MG63 (cell line): ENCODE data around the gene PRDM12. TPM values are rescaled to one million over a fixed set of nuclear protein-coding genes. Genes with fewer than 3 reads are reported as not detected.

Experiments
- DNase-seq: peaks from one replicate; pipeline ENCODE4 v3.0.0-alpha.2; 2020
- H3K27me3 ChIP-seq: fragments of 250-450 bp; sonication (Bioruptor Pico); 2 replicates; pipeline ENCODE4 v1.5.1; 2020; ENCODE audit warnings: mild to moderate bottlenecking, moderate library complexity
- H3K36me3 ChIP-seq: fragments of 250-450 bp; sonication (Bioruptor Pico); 2 replicates; pipeline ENCODE4 v1.5.1; 2020; ENCODE audit warnings: mild to moderate bottlenecking, moderate library complexity
- H3K4me3 ChIP-seq: fragments of 250-450 bp; sonication (Bioruptor Pico); 2 replicates; pipeline ENCODE4 v1.5.1; 2020; ENCODE audit warnings: mild to moderate bottlenecking, moderate library complexity
- H3K9me3 ChIP-seq: fragments of 250-450 bp; sonication (Bioruptor Pico); 2 replicates; pipeline ENCODE4 v1.5.1; 2020; ENCODE audit warnings: mild to moderate bottlenecking, moderate library complexity
- total RNA-seq: library from RNA; depleted of rRNA; stranded (reverse); fragments of >200 nt; shearing (Covaris generic); gene quantifications from 2 replicates; pipeline ENCODE4 v1.2.3, GENCODE V29; 2014; ENCODE audit warnings: low replicate concordance; rRNA removed

The PRDM12 gene
- total RNA-seq = not detected in 2 replicates

DNA sequence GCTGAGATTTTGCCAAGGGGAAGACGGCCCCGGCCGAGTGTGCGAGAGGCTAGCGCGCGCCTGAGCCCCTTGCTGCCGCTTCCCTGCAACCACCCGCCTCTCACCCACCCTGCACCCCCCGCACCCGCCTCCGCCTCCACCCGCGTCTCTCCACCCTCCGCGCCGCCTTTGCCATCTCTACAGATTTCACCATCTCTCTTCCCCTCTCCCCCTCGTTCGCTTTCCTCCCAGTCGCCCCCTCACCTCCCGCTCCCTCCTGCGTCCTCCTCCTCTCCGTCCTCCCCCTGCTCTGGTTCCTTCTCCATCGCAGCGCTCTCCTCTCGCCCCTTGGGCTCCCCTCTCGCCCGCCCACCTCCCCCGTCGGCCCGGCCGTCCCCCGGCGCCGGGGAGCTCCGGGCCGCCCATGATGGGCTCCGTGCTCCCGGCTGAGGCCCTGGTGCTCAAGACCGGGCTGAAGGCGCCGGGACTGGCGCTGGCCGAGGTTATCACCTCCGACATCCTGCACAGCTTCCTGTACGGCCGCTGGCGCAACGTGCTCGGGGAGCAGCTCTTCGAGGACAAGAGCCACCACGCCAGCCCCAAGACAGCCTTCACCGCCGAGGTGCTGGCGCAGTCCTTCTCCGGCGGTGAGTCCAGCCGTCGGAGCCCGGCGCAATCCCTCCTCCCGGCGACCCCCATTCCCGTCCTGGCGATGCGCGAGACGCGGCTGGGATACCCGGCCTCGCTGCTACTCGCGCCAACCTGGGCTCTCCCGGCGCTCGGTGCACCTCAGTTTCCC is at the start of gene PRDM12:
Gene PRDM12 (plus strand): TSS at position 344 of the 778 bp plus-strand sequence. CDS start 60 bp downstream, at position 404.
- Histone ChIP-seq H3K27me3 (peaks cover 68% of the 10 kb centered on the region), H3K4me3 (no peak within 1 kb of the TSS), H3K36me3 (no peaks in the 10 kb centered on the region), H3K9me3 (no peaks in the 10 kb centered on the region)
- DNase-seq = no peak

DNA sequence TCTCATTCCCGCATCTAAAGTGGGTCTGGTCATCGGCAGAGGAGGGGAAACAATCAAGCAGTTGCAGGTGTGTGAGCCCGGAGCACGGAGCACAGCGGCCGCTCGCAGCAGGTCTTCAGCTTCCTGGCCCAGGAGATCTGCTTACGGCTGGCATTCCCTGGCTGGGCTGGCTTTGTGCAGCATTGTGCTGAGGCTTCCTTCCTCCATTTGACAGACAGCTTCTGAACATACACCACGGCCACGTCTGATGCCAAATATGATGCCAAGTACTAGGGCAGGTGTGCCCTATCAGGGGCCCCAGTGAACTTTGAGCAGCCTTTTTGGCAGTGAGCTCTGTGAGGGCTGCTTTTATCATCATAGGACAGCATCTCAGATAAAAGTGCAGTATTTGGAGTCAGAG is 47.9 kb upstream of the PRDM12 start:
- Histone ChIP-seq H3K36me3 (peaks cover 75% of the 10 kb centered on the region), H3K4me3 (no peak overlapping the region), H3K9me3 (no peaks in the 10 kb centered on the region), H3K27me3 (no peaks in the 10 kb centered on the region)
- DNase-seq = no peak

DNA sequence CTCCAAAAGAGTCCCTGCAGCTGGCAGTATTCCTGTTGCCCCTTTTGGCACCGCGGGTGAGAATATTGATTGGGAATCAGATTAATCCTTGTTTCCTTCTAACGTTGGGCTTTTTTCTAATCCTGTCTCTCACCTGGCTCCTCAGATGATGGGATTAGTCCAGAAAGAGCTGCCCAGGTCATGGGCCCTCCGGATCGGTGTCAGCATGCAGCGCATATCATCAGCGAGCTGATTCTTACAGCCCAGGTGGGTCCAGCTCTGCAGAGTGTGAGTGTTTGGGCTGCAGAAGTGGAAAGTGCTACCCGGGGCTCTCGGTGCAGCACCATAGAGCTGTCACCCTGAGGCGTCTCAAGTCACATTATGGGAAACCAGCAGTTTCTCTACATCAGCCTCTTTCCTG is 40.9 kb upstream of the PRDM12 start:
- peaks cover 73% of the 10 kb centered on the region for H3K36me3 ChIP-seq

DNA sequence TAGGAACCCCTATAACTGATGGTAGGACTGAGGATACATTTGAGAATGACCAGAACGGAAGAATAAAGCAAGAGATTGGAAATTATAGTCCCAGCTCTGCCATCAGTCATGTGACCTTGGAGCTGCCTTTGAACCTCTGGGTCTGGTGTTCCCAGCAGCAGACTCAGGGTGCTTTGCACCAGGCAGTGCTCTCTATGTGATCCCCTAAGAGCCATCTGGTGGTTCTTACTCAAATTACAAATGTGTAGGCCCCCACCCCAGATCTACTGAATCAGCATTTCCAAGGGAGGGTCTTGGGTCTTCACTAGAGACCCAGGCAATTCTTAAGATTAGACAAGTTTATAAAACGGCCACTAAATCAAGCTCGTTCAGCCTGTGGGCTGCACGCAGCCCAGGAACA is 40.2 kb upstream of the PRDM12 start:
- peaks cover 68% of the 10 kb centered on the region for H3K36me3 ChIP-seq
- H3K27me3 ChIP-seq = no peaks in the 10 kb centered on the region
- DNase-seq = no peak
- H3K4me3 ChIP-seq = no peak overlapping the region
- H3K9me3 ChIP-seq = no peaks in the 10 kb centered on the region

More for the DNA sequence above, 40.9 kb upstream of the PRDM12 start:
- no peak for DNase-seq
- Histone ChIP-seq H3K4me3 (no peak overlapping the region), H3K27me3 (no peaks in the 10 kb centered on the region), H3K9me3 (no peaks in the 10 kb centered on the region)

DNA sequence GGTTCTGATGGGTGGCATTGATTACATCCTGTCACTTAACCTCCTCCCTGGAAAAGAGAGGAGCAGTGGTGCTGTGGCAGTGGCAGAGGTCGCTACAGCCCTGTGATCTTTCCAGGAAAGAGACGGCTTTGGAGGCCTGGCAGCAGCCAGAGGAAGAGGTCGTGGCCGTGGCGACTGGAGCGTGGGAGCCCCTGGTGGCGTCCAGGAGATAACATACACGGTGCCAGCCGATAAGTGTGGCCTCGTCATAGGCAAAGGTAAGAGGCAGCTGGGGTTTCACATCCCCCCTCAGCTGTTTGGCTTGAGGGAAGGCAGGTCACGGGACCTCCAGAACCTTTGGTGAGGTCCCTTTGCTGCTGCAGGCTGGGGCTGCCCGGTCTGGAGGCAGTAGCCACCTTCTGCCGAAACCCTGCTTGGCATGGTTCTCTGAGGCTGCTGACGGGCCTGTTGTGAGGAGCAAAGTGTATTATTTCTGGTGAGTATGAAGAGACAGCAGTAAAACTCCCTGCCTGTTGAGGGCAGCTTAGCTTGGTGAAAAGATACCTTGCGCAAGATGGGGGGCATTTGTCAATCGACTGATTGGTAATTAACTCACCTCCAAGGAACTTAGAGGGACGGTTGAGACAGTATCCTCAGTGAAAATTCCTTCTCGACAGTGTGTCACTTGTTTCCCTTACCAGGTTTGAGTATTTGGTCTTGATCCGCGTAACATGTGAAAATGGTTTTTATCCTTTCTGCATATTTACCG is 38.0 kb upstream of the PRDM12 start:
- Histone ChIP-seq H3K27me3 (no peaks in the 10 kb centered on the region), H3K9me3 (no peaks in the 10 kb centered on the region), H3K4me3 (no peak overlapping the region), H3K36me3 (peaks cover 61% of the 10 kb centered on the region)
- DNase-seq = no peak

DNA sequence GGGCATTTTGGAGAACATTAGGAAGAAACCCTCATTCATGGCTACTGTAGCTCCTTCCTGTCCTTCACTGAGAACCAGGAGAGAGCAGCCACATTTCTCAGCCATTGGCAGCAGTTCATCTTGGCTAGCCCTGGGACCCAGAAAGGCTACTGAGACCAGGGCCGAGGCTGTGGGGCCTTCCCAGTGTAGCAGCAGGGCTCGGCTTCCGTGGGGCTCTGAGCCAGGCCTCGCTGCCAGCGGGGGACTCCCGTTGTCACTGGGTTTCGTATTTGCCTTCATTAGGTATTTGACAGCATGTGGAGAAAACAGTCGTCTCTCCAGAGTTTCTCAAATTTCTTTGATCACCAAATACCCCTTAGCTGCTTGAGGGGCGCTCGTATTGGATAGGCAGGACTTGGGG is 37.3 kb upstream of the PRDM12 start:
- no peaks in the 10 kb centered on the region for H3K27me3 ChIP-seq
- no peaks in the 10 kb centered on the region for H3K9me3 ChIP-seq
- no peak overlapping the region for H3K4me3 ChIP-seq
- H3K36me3 ChIP-seq = peaks cover 62% of the 10 kb centered on the region
- no peak for DNase-seq

DNA sequence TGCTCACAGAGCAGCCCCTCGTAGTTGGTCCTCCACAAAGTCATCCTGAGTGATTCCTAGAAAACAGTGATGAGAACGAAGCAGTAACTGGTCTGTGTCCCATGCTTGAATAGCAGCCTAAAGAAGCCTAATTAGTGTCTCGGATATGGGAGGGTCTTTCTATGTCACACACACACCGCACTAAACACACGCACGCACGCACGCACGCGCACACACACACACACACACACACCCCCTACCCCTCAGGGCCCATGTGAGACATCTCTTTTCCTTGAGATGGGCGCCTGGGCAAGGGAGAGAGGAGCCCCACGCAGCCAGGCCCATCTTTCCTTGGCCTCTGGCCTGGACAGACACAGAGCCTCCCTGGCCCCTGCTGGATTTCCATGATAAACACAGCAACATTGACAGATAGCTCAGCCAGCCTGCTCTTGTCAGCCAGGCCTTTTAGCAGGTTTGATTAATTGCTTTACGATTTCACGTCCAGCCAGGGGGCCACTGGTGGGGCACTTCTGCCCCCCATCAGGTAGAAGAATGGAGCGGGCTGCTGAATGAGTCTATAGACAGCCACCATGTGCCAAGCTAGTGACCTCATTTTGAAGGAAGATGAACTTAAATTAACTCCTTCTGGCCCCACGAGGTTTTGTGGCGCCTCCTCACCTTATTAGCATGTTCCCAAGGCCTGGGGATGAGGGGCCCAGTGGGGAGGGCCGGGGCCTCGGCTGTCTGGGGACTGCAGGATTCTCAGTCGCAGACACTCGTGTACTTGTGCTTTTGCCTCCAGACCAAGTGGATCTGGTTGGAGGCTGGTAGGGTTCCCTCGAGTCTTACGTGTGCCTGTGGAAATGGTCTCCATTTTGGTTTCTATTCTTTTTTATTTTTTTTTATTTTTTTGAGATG is 36.2 kb upstream of the PRDM12 start:
- Histone ChIP-seq H3K9me3 (no peaks in the 10 kb centered on the region), H3K4me3 (no peak overlapping the region), H3K27me3 (no peaks in the 10 kb centered on the region), H3K36me3 (peaks cover 60% of the 10 kb centered on the region)
- DNase-seq = no peak

DNA sequence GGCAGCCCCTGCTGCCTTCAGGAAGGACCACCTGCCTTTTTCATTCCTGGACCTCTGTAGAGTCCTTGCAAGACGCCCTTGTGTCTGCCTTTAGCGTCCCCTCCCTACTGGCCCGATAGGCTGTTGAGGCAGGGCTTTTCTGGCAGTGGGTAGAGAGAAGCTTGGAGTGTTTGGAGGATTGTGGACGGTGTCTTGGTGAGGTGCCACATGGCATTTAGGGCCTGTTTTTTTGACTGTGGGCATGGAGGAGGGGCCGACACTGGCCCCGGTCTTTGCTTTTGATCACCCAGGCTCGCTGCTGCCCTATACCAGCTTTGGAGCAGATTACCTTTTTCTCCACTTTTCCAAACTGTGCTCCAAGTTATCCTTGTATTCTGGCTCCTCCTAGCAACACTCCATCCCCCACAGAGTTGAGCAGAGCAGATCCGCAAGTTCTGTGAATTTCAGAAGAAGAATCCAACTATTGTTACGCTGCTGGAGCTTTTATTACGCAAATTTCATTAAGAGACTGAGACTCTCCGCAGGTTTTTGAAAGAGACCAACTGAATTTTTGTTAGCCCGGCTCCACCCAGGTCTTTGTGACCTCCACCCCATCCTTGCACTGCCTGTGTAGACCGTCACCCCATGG is 34.8 kb upstream of the PRDM12 start:
- Histone ChIP-seq H3K9me3 (no peaks in the 10 kb centered on the region), H3K36me3 (peaks cover 50% of the 10 kb centered on the region), H3K4me3 (no peak overlapping the region), H3K27me3 (no peaks in the 10 kb centered on the region)
- no peak for DNase-seq

DNA sequence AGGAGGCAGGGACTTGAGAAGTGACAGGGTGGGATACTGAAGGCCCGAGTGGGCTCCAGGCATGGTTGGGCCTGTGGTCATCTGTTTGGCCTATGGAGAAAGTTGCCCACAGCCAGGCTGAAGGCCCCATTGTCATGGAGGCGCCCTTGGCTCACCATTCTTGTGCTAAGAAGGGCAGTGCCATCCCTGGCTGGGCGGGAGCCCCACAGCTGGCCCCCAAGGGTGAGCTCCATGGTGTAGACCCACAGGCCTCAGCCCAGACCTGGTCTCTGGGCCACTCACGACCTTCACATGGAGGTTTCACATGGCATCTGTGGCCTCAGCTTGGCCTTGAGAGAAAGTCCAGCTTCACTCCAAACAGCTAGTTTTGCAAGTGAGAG is 34.3 kb upstream of the PRDM12 start:
- DNase-seq = no peak
- H3K27me3 ChIP-seq = no peaks in the 10 kb centered on the region
- no peaks in the 10 kb centered on the region for H3K9me3 ChIP-seq
- H3K4me3 ChIP-seq = no peak overlapping the region
- peaks cover 47% of the 10 kb centered on the region for H3K36me3 ChIP-seq

DNA sequence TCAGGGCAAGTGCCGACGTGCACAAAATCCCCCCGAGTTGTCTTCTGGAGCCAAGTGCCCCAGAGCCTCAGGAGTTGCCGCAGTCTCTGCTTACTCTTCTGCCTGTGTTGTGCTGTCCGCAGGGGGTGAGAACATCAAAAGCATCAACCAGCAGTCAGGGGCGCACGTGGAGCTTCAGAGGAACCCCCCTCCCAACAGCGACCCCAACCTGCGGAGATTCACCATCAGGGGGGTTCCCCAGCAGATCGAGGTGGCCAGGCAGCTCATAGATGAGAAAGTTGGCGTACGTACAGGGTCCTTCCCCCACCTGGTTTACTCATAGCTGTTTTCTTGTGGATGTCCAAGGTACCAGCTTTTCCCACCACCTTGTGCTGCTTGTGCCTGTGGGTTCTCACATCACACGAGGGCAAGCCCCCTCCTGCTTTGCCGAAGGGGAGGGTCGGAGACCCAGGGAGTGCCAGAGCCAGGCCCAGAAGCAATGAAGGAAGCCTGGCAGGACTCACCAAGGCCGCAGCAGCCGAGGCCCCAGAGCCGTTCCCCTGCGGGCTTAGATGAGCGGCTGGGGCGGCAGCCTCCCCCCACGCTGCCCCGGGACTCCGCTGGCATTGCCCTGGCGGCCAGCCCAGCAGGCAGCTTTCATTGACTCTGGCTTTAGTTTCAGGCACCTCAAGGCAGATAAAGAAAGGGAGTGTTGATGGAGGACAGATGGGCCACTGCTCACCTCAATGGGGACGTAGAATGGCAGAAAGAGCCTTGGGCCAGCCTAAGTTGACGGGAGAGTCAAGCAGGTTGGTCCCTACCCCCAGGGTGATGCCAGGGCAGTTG is 33.7 kb upstream of the PRDM12 start:
- no peak overlapping the region for H3K4me3 ChIP-seq
- H3K27me3 ChIP-seq = no peaks in the 10 kb centered on the region
- H3K36me3 ChIP-seq = peaks cover 42% of the 10 kb centered on the region
- no peak for DNase-seq
- no peaks in the 10 kb centered on the region for H3K9me3 ChIP-seq

DNA sequence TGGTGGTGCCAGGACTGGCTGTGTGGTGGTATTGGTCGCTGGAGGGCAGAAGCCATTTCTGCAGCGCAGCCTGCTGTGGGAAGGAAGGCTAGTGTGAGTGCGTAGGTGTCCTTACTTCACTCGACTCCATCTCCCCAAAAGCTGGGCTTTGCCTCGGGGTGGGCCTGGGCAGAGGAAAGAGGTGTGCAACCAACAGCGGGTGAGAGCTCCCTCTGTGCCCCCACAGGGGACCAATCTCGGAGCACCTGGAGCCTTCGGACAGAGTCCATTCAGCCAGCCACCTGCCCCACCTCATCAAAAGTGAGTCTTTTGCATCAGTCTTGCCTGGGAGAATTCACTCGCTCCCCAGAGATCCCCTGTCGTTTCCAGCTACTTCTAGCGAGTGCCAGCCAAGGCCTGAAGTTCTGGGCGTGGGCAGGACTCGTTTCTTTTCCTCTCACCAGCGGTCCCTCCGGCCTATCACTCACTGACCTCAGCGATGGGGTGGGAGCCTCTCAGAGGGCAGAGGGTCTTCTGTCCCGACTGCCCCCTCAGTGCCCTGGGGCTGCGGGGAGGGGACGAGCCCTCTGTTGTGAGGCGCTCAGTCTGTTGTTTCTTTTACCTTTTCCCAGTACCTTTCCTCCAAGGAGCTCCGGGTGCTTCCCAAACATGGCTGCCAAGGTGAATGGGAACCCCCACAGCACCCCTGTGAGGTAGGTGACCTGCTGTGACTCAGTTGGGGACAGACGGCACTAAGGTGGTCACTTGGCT is 32.9 kb upstream of the PRDM12 start:
- no peak for DNase-seq
- H3K4me3 ChIP-seq = no peak overlapping the region
- peaks cover 43% of the 10 kb centered on the region for H3K36me3 ChIP-seq
- no peaks in the 10 kb centered on the region for H3K27me3 ChIP-seq
- no peaks in the 10 kb centered on the region for H3K9me3 ChIP-seq

DNA sequence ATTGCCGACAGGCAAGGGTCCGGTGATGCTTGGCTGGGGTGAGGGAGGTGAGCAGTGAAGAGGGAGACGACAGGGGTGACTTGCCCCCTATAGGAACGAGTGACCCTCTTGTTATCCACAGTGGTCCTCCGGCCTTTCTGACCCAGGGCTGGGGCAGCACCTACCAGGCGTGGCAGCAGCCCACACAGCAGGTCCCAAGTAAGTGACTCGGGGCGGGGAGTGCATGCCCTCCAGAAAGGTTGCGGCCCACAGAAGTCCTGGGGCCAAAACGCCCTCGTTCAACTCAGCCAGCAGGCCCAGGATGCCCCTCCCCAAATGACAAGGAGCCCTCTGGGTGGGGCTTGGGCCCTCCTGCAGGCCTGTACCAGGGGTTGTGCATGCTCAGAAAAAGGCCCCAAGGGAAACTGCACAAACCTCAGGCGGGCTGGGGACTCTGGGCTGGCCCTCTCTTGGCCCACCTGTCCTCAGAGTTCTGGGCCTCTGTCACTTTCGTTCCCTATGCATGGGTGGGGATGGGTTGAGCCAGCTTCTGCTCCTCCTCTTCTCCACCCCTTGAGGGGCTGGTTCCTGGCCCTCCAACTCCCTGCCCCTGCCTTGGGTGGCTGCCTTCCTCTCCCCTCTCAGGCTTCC is 32.2 kb upstream of the PRDM12 start:
- no peak overlapping the region for H3K4me3 ChIP-seq
- no peaks in the 10 kb centered on the region for H3K9me3 ChIP-seq
- DNase-seq = no peak
- no peaks in the 10 kb centered on the region for H3K27me3 ChIP-seq
- H3K36me3 ChIP-seq = peaks cover 38% of the 10 kb centered on the region

DNA sequence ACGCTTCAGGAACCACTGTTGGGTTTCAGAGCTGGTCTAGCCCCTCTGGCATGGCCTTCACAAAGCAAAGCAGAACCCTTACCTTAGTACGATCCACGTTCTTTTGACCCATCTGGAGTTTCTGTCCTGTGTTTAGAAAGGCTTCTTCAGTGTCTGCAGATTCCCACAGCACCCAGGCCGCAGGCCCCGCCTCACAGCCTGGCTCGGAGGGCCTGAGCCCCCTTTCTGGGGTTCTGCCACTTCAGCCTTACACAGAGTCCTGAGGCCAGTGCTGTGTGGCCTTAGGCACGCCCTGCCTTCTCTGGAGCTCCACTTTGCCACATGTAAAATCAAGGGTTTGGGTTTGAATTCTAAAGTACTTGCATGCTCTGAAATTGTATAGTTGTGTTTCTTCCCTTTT is 31.6 kb upstream of the PRDM12 start:
- Histone ChIP-seq H3K36me3 (peaks cover 34% of the 10 kb centered on the region), H3K27me3 (no peaks in the 10 kb centered on the region), H3K9me3 (no peaks in the 10 kb centered on the region), H3K4me3 (no peak overlapping the region)
- DNase-seq = no peak

DNA sequence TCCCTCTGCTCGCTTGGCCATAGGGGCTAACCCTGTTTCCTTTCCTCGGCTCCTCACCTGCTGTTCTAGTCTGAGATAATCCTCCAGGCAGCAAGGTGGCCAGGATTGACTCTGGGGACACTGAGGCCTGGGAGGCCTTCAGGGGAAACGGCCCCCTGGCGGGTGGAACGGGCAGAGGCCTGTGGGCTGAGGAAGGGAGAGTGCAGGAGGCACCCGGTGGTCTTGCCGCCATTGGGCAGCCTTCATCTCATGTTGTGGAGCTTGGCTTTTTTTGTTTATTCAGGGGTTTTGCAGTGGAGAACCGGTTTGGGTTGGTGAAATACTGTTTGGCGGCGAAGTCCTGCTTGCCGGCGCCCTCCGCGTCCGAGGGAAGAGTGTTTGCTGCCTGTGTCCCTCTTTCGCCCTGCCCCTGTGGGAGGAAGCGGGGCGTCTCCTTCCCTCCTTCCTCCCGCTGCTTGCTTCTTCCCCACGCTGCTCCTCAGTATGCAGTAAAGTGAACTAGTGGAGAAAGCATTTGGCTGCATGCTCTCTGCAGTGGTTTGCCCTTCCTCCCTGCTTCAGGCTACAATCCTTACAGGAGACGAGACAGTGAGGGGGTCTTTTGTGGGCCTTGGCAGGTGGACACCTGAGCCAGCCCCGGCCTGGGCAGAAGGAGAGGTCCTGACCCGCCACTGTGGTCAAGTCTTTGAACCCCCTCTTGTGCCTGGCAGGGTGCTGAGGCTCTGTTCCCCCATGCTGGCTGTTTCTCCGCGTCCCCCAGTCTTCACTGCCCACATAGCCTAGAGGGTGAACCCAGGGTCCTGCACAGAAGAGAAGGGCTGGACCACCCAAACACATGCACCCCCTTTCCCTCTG is 30.8 kb upstream of the PRDM12 start:
- Histone ChIP-seq H3K27me3 (no peaks in the 10 kb centered on the region), H3K4me3 (no peak overlapping the region), H3K9me3 (no peaks in the 10 kb centered on the region), H3K36me3 (peaks cover 35% of the 10 kb centered on the region)
- DNase-seq = no peak
